ENCODE data around the gene COL4A2. TPM values are rescaled to one million over a fixed set of nuclear protein-coding genes. Genes with fewer than 3 reads are reported as not detected.

COL4A2 gene
- total and polyA plus RNA-seq, 4 donors: 130 to 334 (median 170) TPM

DNA sequence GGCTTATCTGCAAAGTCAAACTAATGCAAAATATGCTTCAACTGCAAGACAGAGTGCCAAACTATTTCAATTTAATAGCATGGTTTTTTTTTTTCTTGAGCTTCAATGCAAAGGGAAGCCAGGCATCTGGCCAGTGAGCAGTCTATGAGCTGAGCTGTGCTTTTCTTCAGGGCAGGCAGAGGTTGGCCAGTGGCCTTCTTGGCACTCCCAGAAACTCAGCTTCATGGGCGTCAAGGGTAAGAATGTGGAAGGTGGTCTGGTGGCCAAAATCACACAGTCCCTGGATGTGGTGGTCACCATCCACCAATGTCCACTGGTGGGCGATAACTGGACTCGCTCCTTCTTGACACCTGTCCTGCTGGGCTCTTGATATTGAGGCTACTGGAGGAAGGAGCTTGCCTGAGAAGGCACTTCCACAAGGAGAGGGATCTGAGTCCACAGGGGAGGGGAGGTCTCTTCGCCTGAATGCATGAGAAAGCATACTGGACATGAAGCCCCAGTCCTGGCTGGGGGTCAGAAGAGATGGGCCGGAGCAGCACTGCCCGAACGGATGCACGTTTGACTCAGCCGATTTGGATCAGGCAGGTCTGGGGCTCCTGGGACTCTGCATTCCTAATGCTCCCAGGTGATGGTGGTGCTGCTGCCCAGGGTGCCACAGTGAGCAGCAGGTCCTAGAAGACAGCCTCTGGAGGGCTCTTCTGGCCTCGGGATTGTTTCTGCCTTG lies 17.1 kb downstream of the COL4A2 start:
- peak in 1 of 6 donors; percentile 49 for DNase-seq (ENCODE audit: low read depth in 4 of 6, low spot score in 6 of 6)
- no peak overlapping the region for H3K27ac ChIP-seq (ENCODE audit: low read depth, low read length)
- no peak overlapping the region for H3K4me3 ChIP-seq (ENCODE audit: low read depth, low read length)
- H3K36me3 ChIP-seq (ENCODE audit: control insufficient read depth, insufficient read depth, low read length): no peaks in the 10 kb centered on the region
- 92% methylated on average over 10 of the region's 10 CpGs for WGBS (ENCODE audit: insufficient coverage)
- H3K9me3 ChIP-seq (ENCODE audit: control insufficient read depth, insufficient read depth, low read length): no peaks in the 10 kb centered on the region
- peaks cover 41% of the 10 kb centered on the region for H3K4me1 ChIP-seq (ENCODE audit: control insufficient read depth, insufficient read depth, low read length)
- H3K27me3 ChIP-seq (ENCODE audit: control insufficient read depth, insufficient read depth, low read length): no peaks in the 10 kb centered on the region

DNA sequence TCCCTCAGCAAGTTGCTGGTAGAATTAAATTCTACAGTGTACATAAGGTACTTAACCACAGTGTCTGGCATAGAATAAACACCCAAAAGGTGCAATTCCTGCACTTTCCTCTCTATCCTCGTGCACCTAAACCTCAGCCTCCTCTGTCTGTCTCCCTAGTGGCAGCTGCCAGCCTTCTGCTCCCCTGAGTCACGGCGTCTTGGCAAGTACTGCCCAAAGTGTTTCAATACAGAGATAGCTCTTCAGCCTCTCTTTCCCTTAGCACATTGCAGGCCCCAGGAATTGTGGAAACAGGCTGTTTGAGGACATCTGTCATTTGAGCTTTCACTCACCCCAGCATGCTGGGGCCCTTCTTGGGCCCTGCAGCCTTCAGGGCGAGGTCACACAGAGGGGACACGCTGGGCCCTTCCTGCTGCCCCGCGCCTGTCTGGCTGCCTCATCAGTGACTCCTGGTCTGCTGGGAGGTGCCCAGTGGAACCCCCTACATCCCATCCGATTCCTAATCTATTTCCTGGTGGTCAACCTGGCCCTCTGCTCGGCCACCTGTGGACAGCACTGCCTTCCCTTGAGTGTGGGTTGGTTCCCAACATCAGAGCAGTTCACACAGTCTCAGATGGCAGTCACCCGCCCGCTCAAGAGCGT lies 19.3 kb downstream of the COL4A2 start:
- Histone ChIP-seq H3K4me3 (ENCODE audit: low read depth, low read length) (no peak overlapping the region), H3K4me1 (ENCODE audit: control insufficient read depth, insufficient read depth, low read length) (peaks cover 42% of the 10 kb centered on the region), H3K27me3 (ENCODE audit: control insufficient read depth, insufficient read depth, low read length) (no peaks in the 10 kb centered on the region), H3K9me3 (ENCODE audit: control insufficient read depth, insufficient read depth, low read length) (no peaks in the 10 kb centered on the region), H3K36me3 (ENCODE audit: control insufficient read depth, insufficient read depth, low read length) (no peaks in the 10 kb centered on the region), H3K27ac (ENCODE audit: low read depth, low read length) (peak overlapping the region; percentile 33)
- 58% methylated on average over 10 of the region's 12 CpGs for WGBS (ENCODE audit: insufficient coverage)
- DNase-seq (ENCODE audit: low read depth in 4 of 6, low spot score in 6 of 6): no peak

DNA sequence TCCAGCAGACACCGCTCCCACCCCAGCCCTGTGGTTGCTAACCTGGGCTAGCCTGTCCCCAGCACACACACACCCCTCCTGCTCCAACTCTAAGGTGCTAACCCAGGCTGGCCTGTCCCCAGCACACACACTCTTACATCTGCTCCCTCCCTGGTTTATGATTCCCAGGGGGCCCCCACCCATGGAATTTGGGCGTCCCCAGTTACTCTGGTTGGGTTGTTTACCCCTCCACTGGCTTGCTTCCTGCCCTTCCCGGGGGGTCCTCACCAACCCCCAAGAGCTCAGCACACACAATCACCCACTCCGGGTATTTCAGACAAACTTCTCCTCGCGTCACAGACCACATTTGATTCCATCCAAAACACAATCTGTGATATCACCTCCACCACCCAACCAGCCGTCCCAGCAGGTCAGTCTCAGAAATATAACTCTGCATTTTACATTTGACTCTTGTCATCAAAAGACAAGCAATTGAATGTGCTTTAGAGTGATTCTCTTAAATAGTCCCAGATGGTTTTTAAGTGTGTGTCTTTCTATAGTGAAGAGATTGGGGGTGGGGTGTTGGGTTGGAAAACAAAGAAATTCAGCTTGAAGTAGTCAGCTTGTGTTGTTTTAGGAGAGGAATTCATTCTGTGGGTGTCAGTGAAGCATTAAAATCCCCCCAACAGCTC lies 20.1 kb downstream of the COL4A2 start:
- H3K4me1 ChIP-seq (ENCODE audit: control insufficient read depth, insufficient read depth, low read length): peaks cover 42% of the 10 kb centered on the region
- H3K27me3 ChIP-seq (ENCODE audit: control insufficient read depth, insufficient read depth, low read length): no peaks in the 10 kb centered on the region
- peak in 1 of 6 donors; percentile 10 for DNase-seq (ENCODE audit: low read depth in 4 of 6, low spot score in 6 of 6)
- 53% methylated on average over 6 of the region's 7 CpGs for WGBS (ENCODE audit: insufficient coverage)
- H3K4me3 ChIP-seq (ENCODE audit: low read depth, low read length): no peak overlapping the region
- H3K9me3 ChIP-seq (ENCODE audit: control insufficient read depth, insufficient read depth, low read length): no peaks in the 10 kb centered on the region
- H3K27ac ChIP-seq (ENCODE audit: low read depth, low read length): peak overlapping the region; percentile 33
- H3K36me3 ChIP-seq (ENCODE audit: control insufficient read depth, insufficient read depth, low read length): no peaks in the 10 kb centered on the region

DNA sequence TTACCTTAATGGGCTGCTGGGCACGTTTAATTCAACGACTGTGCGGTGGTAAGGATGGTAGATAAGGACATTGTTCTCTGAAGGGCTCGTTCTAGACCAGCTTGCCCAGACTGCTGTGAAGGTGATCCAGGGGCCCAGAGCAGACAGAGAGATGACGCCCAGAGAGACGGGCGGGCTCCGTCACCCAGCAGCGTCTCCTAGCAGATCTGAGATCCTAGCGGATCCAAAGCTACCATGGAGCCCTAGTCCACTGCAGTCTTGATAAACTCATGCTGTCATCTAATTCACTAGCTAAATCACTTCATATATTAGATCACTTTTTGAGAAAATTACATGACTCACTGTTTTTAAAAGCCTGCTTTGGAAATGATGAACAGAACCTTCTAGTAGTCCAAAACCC lies 21.5 kb downstream of the COL4A2 start:
- 95% methylated on average over 10 of the region's 10 CpGs for WGBS (ENCODE audit: insufficient coverage)
- H3K4me1 ChIP-seq (ENCODE audit: control insufficient read depth, insufficient read depth, low read length): peaks cover 34% of the 10 kb centered on the region
- no peak for DNase-seq (ENCODE audit: low read depth in 4 of 6, low spot score in 6 of 6)
- H3K27ac ChIP-seq (ENCODE audit: low read depth, low read length): no peak overlapping the region
- H3K27me3 ChIP-seq (ENCODE audit: control insufficient read depth, insufficient read depth, low read length): no peaks in the 10 kb centered on the region
- no peak overlapping the region for H3K4me3 ChIP-seq (ENCODE audit: low read depth, low read length)
- H3K9me3 ChIP-seq (ENCODE audit: control insufficient read depth, insufficient read depth, low read length): no peaks in the 10 kb centered on the region
- no peaks in the 10 kb centered on the region for H3K36me3 ChIP-seq (ENCODE audit: control insufficient read depth, insufficient read depth, low read length)

DNA sequence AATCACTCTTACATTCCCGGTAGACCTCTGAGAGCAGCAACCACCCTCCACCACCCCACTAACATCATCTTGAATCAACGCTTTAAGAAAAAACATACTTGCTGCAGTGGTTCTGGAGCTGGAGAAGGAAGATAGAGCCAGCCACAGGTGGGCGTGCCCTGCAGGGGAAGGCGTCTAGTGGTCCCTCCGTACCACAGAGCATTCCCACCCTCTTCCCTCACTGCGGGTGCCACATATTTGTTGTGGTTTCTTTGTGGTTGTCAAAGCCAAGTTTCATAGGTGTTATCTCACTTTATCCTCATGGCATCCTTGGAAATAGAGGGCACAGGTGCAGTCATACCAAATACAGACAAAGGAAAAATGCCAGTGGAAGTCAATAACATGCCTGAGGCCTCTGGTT lies 22.2 kb downstream of the COL4A2 start:
- Histone ChIP-seq H3K36me3 (ENCODE audit: control insufficient read depth, insufficient read depth, low read length) (no peaks in the 10 kb centered on the region), H3K4me3 (ENCODE audit: low read depth, low read length) (no peak overlapping the region), H3K27ac (ENCODE audit: low read depth, low read length) (no peak overlapping the region), H3K4me1 (ENCODE audit: control insufficient read depth, insufficient read depth, low read length) (peaks cover 33% of the 10 kb centered on the region), H3K27me3 (ENCODE audit: control insufficient read depth, insufficient read depth, low read length) (no peaks in the 10 kb centered on the region), H3K9me3 (ENCODE audit: control insufficient read depth, insufficient read depth, low read length) (no peaks in the 10 kb centered on the region)
- WGBS (ENCODE audit: insufficient coverage): no CpG with 5 or more reads among the region's 6 CpGs
- DNase-seq (ENCODE audit: low read depth in 4 of 6, low spot score in 6 of 6): no peak

DNA sequence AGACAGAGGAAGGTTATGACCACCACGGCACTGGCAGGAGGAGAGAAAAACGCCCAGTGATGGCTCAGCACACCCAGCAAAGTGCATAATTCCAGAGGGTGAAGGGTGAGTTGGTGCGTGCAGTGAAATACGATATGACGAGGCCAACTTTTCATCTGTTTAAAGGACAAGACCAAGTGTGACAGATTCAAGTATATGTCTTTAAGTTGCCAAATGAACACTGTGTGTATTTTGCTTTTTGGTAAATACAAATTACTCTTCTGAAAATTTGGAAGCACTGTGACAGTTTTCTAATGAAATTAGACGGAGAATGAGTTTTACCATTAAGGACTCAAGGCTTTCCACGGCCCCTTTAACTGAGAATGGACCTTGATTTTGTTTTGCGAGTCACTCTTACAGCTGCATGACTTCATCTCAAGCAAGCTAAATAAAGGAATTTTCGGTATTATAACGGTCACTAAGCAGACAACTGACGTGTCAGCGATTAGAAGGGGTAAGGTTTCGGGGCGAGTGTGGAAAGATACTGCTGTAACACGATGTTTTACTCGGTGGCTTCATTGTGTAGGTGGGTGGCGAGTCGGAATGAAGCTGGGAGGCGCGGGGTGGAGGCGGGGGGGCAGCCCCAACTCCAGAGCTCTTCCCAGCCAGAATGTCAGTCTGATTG lies 22.8 kb downstream of the COL4A2 start:
- no peaks in the 10 kb centered on the region for H3K9me3 ChIP-seq (ENCODE audit: control insufficient read depth, insufficient read depth, low read length)
- H3K27me3 ChIP-seq (ENCODE audit: control insufficient read depth, insufficient read depth, low read length): no peaks in the 10 kb centered on the region
- H3K27ac ChIP-seq (ENCODE audit: low read depth, low read length): peak overlapping the region; percentile 11
- no peaks in the 10 kb centered on the region for H3K36me3 ChIP-seq (ENCODE audit: control insufficient read depth, insufficient read depth, low read length)
- no peak overlapping the region for H3K4me3 ChIP-seq (ENCODE audit: low read depth, low read length)
- WGBS (ENCODE audit: insufficient coverage): 82% methylated on average over 16 of the region's 21 CpGs
- H3K4me1 ChIP-seq (ENCODE audit: control insufficient read depth, insufficient read depth, low read length): peaks cover 32% of the 10 kb centered on the region
- DNase-seq (ENCODE audit: low read depth in 4 of 6, low spot score in 6 of 6): no peak

DNA sequence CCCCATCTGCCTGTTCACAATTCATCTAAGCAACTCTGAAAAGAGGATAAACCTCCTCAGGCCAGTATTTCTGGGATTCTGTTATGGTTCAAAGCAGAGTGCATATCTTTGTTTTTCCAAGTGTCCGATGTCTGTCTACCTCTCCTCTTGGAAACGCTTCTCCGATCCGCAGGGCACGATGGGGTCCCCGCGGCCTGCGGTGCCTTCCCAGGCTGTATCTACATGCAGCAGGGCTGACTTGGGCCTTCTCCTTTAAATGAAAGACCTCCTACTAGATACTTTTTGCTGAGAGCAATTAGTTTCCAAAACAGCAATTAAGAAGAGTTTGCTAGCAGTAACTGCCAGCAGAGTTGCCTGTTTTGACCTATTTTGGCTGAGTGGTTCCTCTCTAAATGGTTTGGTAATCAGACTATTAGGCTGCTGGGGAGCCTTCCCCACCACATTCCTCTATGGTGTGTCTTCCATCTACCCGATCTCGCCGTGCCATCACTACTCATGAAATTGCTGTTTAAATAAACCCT lies 23.5 kb downstream of the COL4A2 start:
- DNase-seq (ENCODE audit: low read depth in 4 of 6, low spot score in 6 of 6): no peak
- Histone ChIP-seq H3K4me3 (ENCODE audit: low read depth, low read length) (no peak overlapping the region), H3K27me3 (ENCODE audit: control insufficient read depth, insufficient read depth, low read length) (no peaks in the 10 kb centered on the region), H3K36me3 (ENCODE audit: control insufficient read depth, insufficient read depth, low read length) (no peaks in the 10 kb centered on the region), H3K9me3 (ENCODE audit: control insufficient read depth, insufficient read depth, low read length) (no peaks in the 10 kb centered on the region), H3K27ac (ENCODE audit: low read depth, low read length) (peak overlapping the region; percentile 11), H3K4me1 (ENCODE audit: control insufficient read depth, insufficient read depth, low read length) (peaks cover 33% of the 10 kb centered on the region)
- WGBS (ENCODE audit: insufficient coverage): 74% methylated on average over 8 of the region's 11 CpGs

DNA sequence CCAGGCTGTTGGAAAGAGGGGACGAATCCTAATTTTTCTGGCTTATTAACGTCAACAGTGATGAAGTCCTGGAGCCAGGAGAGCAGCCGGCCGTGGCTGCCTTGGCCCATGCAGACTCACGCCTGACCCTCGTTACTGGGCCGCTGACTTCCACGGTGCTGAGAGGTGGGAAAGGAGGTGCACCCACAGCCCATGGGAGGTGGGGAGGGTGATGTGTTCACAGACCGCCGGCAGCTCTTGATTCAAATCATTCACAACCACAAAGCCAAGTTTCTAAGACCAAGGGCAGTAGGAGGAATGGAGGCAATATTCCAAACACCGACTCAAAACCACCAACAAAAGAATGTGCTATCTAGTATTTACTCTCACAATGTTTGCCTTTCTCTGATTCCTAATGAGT lies 24.3 kb downstream of the COL4A2 start:
- WGBS (ENCODE audit: insufficient coverage): 88% methylated on average over 5 of the region's 11 CpGs
- Histone ChIP-seq H3K4me1 (ENCODE audit: control insufficient read depth, insufficient read depth, low read length) (peaks cover 27% of the 10 kb centered on the region), H3K27me3 (ENCODE audit: control insufficient read depth, insufficient read depth, low read length) (no peaks in the 10 kb centered on the region), H3K36me3 (ENCODE audit: control insufficient read depth, insufficient read depth, low read length) (no peaks in the 10 kb centered on the region), H3K27ac (ENCODE audit: low read depth, low read length) (no peak overlapping the region), H3K9me3 (ENCODE audit: control insufficient read depth, insufficient read depth, low read length) (no peaks in the 10 kb centered on the region), H3K4me3 (ENCODE audit: low read depth, low read length) (no peak overlapping the region)
- DNase-seq (ENCODE audit: low read depth in 4 of 6, low spot score in 6 of 6): no peak

DNA sequence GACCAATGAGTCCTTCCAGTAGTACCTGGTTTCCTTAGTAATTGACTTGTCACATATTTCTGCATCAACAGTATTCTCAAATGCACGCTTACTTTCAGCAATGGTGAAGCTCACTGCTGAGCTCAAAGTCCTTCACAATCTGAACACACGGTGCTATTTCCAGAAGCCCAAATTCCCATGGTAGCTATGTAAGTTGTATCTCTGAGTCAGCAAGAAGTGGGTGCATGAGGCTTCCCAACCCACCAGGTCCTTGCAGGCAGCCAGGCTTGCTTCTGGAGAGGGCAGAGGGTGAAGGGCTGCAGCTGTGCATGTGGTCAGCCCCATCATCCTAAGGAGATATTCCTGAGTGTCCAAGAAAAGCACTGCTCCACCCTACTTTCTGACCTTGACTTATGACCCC lies 25.7 kb downstream of the COL4A2 start:
- Histone ChIP-seq H3K4me1 (ENCODE audit: control insufficient read depth, insufficient read depth, low read length) (peaks cover 30% of the 10 kb centered on the region), H3K4me3 (ENCODE audit: low read depth, low read length) (no peak overlapping the region), H3K27me3 (ENCODE audit: control insufficient read depth, insufficient read depth, low read length) (no peaks in the 10 kb centered on the region), H3K27ac (ENCODE audit: low read depth, low read length) (no peak overlapping the region), H3K36me3 (ENCODE audit: control insufficient read depth, insufficient read depth, low read length) (no peaks in the 10 kb centered on the region), H3K9me3 (ENCODE audit: control insufficient read depth, insufficient read depth, low read length) (no peaks in the 10 kb centered on the region)
- DNase-seq (ENCODE audit: low read depth in 4 of 6, low spot score in 6 of 6): no peak
- 100% methylated on average over 2 of the region's 2 CpGs for WGBS (ENCODE audit: insufficient coverage)

Measured in spinal cord (tissue), 10 donors.